HEK293 (cell line): ENCODE data around the gene CDC14B.

ENCODE experiments used
- CTCF ChIA-PET: fragments of 350-600 bp; formaldehyde crosslinking; extraction: SDS; loops from one replicate; lab custom pipeline; 2021; ENCODE audit warnings: antibody characterized with exemption; lab: Yijun Ruan, JAX
- POLR2A ChIA-PET: fragments of 300-600 bp; formaldehyde crosslinking; extraction: SDS; loops from one replicate; lab custom pipeline; 2020; ENCODE audit warnings: antibody characterized with exemption, inconsistent platforms; lab: Yijun Ruan, JAX
- H3K27ac ChIP-seq: fragments of 200-500 bp; sonication (Bioruptor generic); 2 replicates; pipeline ENCODE4 v1.5.1; 2014; ENCODE audit warnings: low read depth, low read length, control low read depth, inconsistent platforms; ENCODE audit errors: extremely low read depth
- H3K36me3 ChIP-seq, 2 experiments: fragments of 200-500 bp in 1 of 2; sonication (Bioruptor generic) in 1 of 2; 1 replicate in 1 of 2; 2 replicates in 1 of 2; pipeline ENCODE4 v1.5.1; 2014 to 2017; ENCODE audit warnings: inconsistent platforms in 2 of 2, low read length in 2 of 2; ENCODE audit not compliant: control insufficient read depth in 2 of 2, insufficient read depth in 1 of 2
- H3K4me1 ChIP-seq: fragments of 200-500 bp; sonication (Bioruptor generic); 2 replicates; pipeline ENCODE4 v1.5.1; 2014; ENCODE audit warnings: mild to moderate bottlenecking, low read length, inconsistent platforms; ENCODE audit not compliant: control insufficient read depth, insufficient read depth
- H3K4me3 ChIP-seq: 2 replicates; pipeline ENCODE4 v1.5.1; 2011; ENCODE audit warnings: low read depth, mild to moderate bottlenecking, control low read depth, low read length, moderate library complexity
- H3K9me3 ChIP-seq: fragments of 200-500 bp; sonication (Bioruptor generic); 2 replicates; pipeline ENCODE4 v1.5.1; 2014; ENCODE audit warnings: low read depth, low read length, inconsistent platforms; ENCODE audit not compliant: control insufficient read depth, insufficient read depth
- BCL11B ChIP-seq: fragments of 450-650 bp; formaldehyde crosslinking; IDR thresholded peaks from 2 replicates; pipeline ENCODE4 v1.5.1; 2016; ENCODE audit warnings: low read depth, missing biosample characterization, missing genetic modification characterization
- HOXD13 ChIP-seq: sonication (generic); formaldehyde crosslinking; IDR thresholded peaks from 2 replicates; pipeline ENCODE4 v1.8.0; 2022; ENCODE audit warnings: missing genetic modification reagents, borderline replicate concordance
- SCRT1 ChIP-seq: fragments of 450-650 bp; formaldehyde crosslinking; IDR thresholded peaks from 2 replicates; pipeline ENCODE4 v1.5.1; 2016; ENCODE audit warnings: missing biosample characterization, missing genetic modification characterization, borderline replicate concordance
- ZBTB20 ChIP-seq: fragments of 450-650 bp; formaldehyde crosslinking; IDR thresholded peaks from 2 replicates; pipeline ENCODE4 v1.5.1; 2016; ENCODE audit warnings: missing biosample characterization, missing genetic modification characterization
- ZFP69B ChIP-seq: fragments of 450-650 bp; formaldehyde crosslinking; IDR thresholded peaks from 2 replicates; pipeline ENCODE4 v1.5.1; 2016; ENCODE audit warnings: missing biosample characterization, missing genetic modification characterization
- ZNF121 ChIP-seq: fragments of 450-650 bp; formaldehyde crosslinking; IDR thresholded peaks from 2 replicates; pipeline ENCODE4 v1.5.1; 2016; ENCODE audit warnings: missing biosample characterization, missing genetic modification characterization
- ZNF138 ChIP-seq: fragments of 450-650 bp; formaldehyde crosslinking; IDR thresholded peaks from 2 replicates; pipeline ENCODE4 v1.5.1; 2016; ENCODE audit warnings: missing biosample characterization, missing genetic modification characterization, borderline replicate concordance
- ZNF146 ChIP-seq: fragments of 450-650 bp; formaldehyde crosslinking; IDR thresholded peaks from 2 replicates; pipeline ENCODE4 v1.5.1; 2016; ENCODE audit warnings: missing biosample characterization, missing genetic modification characterization
- ZNF211 ChIP-seq: fragments of 450-650 bp; formaldehyde crosslinking; IDR thresholded peaks from 2 replicates; pipeline ENCODE4 v1.5.1; 2016; ENCODE audit warnings: low read depth, missing biosample characterization, missing genetic modification characterization
- ZNF214 ChIP-seq: fragments of 450-650 bp; formaldehyde crosslinking; IDR thresholded peaks from 2 replicates; pipeline ENCODE4 v1.5.1; 2017; ENCODE audit warnings: missing biosample characterization, mild to moderate bottlenecking, missing genetic modification characterization, borderline replicate concordance
- ZNF24 ChIP-seq: fragments of 450-650 bp; formaldehyde crosslinking; IDR thresholded peaks from 2 replicates; pipeline ENCODE4 v1.5.1; 2016; ENCODE audit warnings: missing biosample characterization, missing genetic modification characterization
- ZNF354C ChIP-seq: fragments of 450-650 bp; formaldehyde crosslinking; IDR thresholded peaks from 2 replicates; pipeline ENCODE4 v1.5.1; 2016; ENCODE audit warnings: missing biosample characterization, missing genetic modification characterization, low read depth, borderline replicate concordance
- ZNF785 ChIP-seq: fragments of 450-650 bp; formaldehyde crosslinking; IDR thresholded peaks from 2 replicates; pipeline ENCODE4 v1.5.1; 2016; ENCODE audit warnings: missing biosample characterization, missing genetic modification characterization
- ZSCAN30 ChIP-seq: fragments of 450-650 bp; IDR thresholded peaks from 2 replicates; pipeline ENCODE4 v1.5.1; 2018; ENCODE audit warnings: missing biosample characterization, mild to moderate bottlenecking, missing genetic modification characterization, moderate library complexity
- TF ChIP-seq, protein P1 (sequence below): fragments of 450-650 bp; formaldehyde crosslinking; IDR thresholded peaks from 2 replicates; pipeline ENCODE4 v1.5.1; 2016; ENCODE audit warnings: missing biosample characterization, missing genetic modification characterization
- TF ChIP-seq, protein P2 (sequence below): fragments of 450-650 bp; formaldehyde crosslinking; IDR thresholded peaks from 2 replicates; pipeline ENCODE4 v1.5.1; 2016; ENCODE audit warnings: missing biosample characterization, missing genetic modification characterization
- TF ChIP-seq, protein P3 (sequence below): fragments of 450-650 bp; formaldehyde crosslinking; IDR thresholded peaks from 2 replicates; pipeline ENCODE4 v1.5.1; 2016; ENCODE audit warnings: missing biosample characterization, missing genetic modification characterization
- TF ChIP-seq, protein P4 (sequence below): IDR thresholded peaks from 2 replicates; pipeline ENCODE4 v1.6.1; 2011; ENCODE audit warnings: mild to moderate bottlenecking, low read depth, low read length, borderline replicate concordance

CDC14B gene

DNA sequence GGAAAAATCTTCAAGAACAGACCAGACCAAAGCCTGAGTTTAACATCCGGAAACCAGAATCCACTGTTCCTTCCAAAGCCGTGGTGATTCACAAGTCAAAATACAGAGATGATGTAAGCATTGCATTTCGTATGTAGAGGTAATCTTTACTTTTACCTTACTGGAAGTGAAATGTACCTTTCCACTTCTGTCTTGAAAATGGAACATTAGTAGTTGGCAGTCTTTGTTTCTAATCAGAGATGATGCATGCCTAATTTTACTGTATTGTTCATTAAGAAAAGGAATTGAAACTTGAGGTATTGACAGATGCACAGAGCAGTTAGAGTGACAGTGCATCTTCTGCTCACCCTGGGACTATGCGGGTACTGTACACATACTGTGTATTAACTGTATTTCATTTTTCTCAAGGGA is 135.1 kb downstream of the CDC14B start:
- POLR2A ChIA-PET = no interaction called here
- Histone ChIP-seq H3K4me3 (no peak overlapping the region), H3K36me3 (peaks cover 3 to 40% of the 10 kb centered on the region in 2 experiments; a peak in 2 of 3 replicates), H3K9me3 (no peaks in the 10 kb centered on the region), H3K27ac (no peak overlapping the region), H3K4me1 (no peaks in the 10 kb centered on the region)
- CTCF ChIA-PET = interaction anchor here (0.6 kb wide), 1 partner anchor 107 kb away, joined by 5 read pairs; no protein-coding TSS in a partner anchor
- TF ChIP-seq, protein P1, sequence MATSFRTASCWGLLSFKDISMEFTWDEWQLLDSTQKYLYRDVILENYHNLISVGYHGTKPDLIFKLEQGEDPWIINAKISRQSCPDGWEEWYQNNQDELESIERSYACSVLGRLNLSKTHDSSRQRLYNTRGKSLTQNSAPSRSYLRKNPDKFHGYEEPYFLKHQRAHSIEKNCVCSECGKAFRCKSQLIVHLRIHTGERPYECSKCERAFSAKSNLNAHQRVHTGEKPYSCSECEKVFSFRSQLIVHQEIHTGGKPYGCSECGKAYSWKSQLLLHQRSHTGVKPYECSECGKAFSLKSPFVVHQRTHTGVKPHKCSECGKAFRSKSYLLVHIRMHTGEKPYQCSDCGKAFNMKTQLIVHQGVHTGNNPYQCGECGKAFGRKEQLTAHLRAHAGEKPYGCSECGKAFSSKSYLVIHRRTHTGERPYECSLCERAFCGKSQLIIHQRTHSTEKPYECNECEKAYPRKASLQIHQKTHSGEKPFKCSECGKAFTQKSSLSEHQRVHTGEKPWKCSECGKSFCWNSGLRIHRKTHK (tag by site-specific recombination) = no peak
- no peak for TF ChIP-seq ZBTB20 (tag by site-specific recombination)
- no peak for TF ChIP-seq BCL11B
- TF ChIP-seq ZNF354C = no peak
- TF ChIP-seq, protein P2, sequence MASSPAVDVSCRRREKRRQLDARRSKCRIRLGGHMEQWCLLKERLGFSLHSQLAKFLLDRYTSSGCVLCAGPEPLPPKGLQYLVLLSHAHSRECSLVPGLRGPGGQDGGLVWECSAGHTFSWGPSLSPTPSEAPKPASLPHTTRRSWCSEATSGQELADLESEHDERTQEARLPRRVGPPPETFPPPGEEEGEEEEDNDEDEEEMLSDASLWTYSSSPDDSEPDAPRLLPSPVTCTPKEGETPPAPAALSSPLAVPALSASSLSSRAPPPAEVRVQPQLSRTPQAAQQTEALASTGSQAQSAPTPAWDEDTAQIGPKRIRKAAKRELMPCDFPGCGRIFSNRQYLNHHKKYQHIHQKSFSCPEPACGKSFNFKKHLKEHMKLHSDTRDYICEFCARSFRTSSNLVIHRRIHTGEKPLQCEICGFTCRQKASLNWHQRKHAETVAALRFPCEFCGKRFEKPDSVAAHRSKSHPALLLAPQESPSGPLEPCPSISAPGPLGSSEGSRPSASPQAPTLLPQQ (tag by site-specific recombination) = no peak

DNA sequence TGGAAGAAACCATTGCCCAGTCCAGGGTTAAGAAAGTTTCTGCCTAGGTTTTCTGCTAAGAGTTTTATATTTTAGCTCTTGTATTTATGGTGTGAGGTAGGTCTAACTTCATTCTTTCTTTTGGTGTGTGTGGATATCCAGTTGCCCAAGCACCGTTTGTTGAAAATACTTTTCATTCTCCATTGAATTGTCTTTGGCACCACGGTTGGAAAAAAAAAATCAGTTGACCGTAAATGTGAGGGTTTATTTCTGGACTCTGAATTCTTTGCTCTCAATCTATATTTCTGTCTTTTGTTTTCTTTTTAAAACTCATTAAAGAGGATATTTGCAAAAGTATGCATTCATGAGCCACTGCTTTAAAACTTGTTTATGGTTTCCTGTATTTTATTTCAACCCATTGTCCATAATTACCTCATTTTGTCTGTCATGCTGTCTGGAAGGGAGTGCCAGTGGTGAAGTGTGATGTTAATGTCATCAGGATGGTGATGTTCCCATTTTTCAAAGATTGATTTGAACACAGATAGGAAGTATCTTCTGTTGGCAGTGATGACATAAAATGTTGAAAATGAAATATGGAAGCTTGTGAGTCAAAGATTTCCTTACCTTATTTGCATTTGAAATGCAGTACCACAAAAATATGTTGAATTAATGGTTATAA is 135.8 kb downstream of the CDC14B start:
- ChIA-PET CTCF (interaction anchor here (0.6 kb wide), 1 partner anchor 107 kb away, joined by 5 read pairs; no protein-coding TSS in a partner anchor), POLR2A (no interaction called here)
- H3K27ac ChIP-seq = no peak overlapping the region

DNA sequence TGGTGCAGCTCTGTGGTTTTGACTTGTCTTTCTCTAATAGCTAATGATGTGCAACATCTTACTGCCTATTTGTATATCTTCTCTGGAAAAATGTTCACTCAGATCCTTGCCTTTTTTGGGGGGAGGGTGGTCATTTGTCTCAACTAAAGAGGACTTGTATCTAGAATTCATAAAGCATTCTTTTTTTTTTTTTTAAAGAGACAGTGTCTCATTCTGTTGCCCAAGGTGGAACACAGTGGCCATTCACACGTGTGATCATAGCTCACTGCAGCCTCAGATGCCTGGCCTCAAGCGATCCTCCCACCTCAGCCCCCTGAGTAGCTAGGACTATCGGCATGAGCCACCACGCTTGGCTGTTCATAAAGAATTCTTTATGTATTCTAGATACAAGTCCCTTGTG is 136.4 kb downstream of the CDC14B start:
- Histone ChIP-seq H3K4me3 (no peak overlapping the region), H3K9me3 (no peaks in the 10 kb centered on the region), H3K27ac (no peak overlapping the region), H3K36me3 (peaks cover 3 to 26% of the 10 kb centered on the region in 2 experiments; a peak in 2 of 3 replicates), H3K4me1 (no peaks in the 10 kb centered on the region)
- TF ChIP-seq ZNF146 (tag by site-specific recombination) (no peak), ZNF138 (no peak), ZFP69B (no peak), ZNF785 (tag by site-specific recombination) (no peak), ZNF121 (tag by site-specific recombination) (no peak), ZNF214 (no peak), HOXD13 (CRISPR knock-in tag) (no peak)
- TF ChIP-seq, protein P3, sequence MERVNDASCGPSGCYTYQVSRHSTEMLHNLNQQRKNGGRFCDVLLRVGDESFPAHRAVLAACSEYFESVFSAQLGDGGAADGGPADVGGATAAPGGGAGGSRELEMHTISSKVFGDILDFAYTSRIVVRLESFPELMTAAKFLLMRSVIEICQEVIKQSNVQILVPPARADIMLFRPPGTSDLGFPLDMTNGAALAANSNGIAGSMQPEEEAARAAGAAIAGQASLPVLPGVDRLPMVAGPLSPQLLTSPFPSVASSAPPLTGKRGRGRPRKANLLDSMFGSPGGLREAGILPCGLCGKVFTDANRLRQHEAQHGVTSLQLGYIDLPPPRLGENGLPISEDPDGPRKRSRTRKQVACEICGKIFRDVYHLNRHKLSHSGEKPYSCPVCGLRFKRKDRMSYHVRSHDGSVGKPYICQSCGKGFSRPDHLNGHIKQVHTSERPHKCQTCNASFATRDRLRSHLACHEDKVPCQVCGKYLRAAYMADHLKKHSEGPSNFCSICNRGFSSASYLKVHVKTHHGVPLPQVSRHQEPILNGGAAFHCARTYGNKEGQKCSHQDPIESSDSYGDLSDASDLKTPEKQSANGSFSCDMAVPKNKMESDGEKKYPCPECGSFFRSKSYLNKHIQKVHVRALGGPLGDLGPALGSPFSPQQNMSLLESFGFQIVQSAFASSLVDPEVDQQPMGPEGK (tag by site-specific recombination) = no peak
- ChIA-PET POLR2A (no interaction called here), CTCF (no interaction called here)

More for the DNA sequence above, 135.8 kb downstream of the CDC14B start:
- TF ChIP-seq ZNF24 (tag by site-specific recombination) (no peak), ZSCAN30 (tag by site-specific recombination) (no peak), ZNF138 (no peak), ZNF211 (tag by site-specific recombination) (no peak), SCRT1 (tag by site-specific recombination) (no peak)
- TF ChIP-seq, protein P4, sequence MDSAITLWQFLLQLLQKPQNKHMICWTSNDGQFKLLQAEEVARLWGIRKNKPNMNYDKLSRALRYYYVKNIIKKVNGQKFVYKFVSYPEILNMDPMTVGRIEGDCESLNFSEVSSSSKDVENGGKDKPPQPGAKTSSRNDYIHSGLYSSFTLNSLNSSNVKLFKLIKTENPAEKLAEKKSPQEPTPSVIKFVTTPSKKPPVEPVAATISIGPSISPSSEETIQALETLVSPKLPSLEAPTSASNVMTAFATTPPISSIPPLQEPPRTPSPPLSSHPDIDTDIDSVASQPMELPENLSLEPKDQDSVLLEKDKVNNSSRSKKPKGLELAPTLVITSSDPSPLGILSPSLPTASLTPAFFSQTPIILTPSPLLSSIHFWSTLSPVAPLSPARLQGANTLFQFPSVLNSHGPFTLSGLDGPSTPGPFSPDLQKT = no peak
- TF ChIP-seq, all 188 proteins: peak for 0
- H3K4me1 ChIP-seq = no peaks in the 10 kb centered on the region
- peaks cover 3 to 33% of the 10 kb centered on the region in 2 experiments; a peak in 2 of 3 replicates for H3K36me3 ChIP-seq
- no peak overlapping the region for H3K4me3 ChIP-seq
- H3K9me3 ChIP-seq = no peaks in the 10 kb centered on the region
